OCI-LY1 (cell line): ENCODE data around the gene SALL2.

ENCODE experiments used
- CTCF ChIP-seq: fragments of 200-600 bp; sonication (generic), shearing (Covaris generic); IDR thresholded peaks from 2 replicates; pipeline ENCODE4 v1.5.1; 2017; ENCODE audit warnings: mild to moderate bottlenecking, antibody characterized with exemption, low read length, moderate library complexity, mixed read lengths
- EZH2 ChIP-seq: fragments of 200-600 bp; sonication (generic), shearing (Covaris generic); IDR thresholded peaks from 2 replicates; pipeline ENCODE4 v1.8.0; 2017; ENCODE audit warnings: borderline replicate concordance, mixed run types, mild to moderate bottlenecking, antibody characterized with exemption, low read length, moderate library complexity, mixed read lengths

GRCh38 chr14:21543521-21543960 is 17.4 kb upstream of the SALL2 start:
- no peak for TF ChIP-seq EZH2
- TF ChIP-seq CTCF = no peak
